Measurements from ENCODE around the gene ACTA2. TPM values are rescaled to one million over a fixed set of nuclear protein-coding genes. Genes with fewer than 3 reads are reported as not detected.

Gene ACTA2
- total RNA-seq, 1 donor from 2014 or later: 19.0 TPM

DNA sequence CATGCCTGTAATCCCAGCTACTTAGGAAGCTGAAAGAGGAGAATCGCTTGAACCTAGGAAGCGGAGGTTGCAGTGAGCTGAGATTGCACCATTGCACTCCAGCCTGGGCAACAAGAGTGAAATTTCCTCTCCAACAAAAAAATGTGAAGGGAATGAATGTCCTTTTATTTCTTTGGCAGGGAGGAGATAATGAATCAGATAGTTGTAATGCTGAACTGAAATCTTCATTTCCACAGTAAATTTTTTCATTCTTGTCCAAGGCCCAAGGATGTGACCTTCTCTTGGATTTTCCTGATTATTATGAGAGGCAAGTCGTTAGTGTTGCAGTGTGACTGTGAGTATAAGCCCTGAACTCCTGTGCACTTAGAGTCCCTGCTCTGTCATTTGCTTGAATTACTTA is 59.0 kb downstream of the ACTA2 start:
- Mint-ChIP-seq H3K27me3 (ENCODE audit: insufficient read depth, low read depth) (no peaks in the 10 kb centered on the region), H3K27ac (no peak overlapping the region), H3K4me1 (peaks cover 4% of the 10 kb centered on the region), H3K36me3 (no peaks in the 10 kb centered on the region), H3K9me3 (no peaks in the 10 kb centered on the region), H3K4me3 (no peak overlapping the region)
- no peak overlapping the region for H2AFZ ChIP-seq (replicated peaks)
- no peaks in the 10 kb centered on the region for H3K9me3 ChIP-seq (ENCODE audit: low read depth)
- H3K79me2 ChIP-seq (ENCODE audit: low read depth): no peaks in the 10 kb centered on the region
- H3K4me1 ChIP-seq: peaks cover 4% of the 10 kb centered on the region
- TF ChIP-seq EZH2phosphoT487 (IDR thresholded peaks at IDR 0.05) (no peak), EZH2 (IDR thresholded peaks at IDR 0.05) (no peak)
- TF ChIP-seq, protein P1, sequence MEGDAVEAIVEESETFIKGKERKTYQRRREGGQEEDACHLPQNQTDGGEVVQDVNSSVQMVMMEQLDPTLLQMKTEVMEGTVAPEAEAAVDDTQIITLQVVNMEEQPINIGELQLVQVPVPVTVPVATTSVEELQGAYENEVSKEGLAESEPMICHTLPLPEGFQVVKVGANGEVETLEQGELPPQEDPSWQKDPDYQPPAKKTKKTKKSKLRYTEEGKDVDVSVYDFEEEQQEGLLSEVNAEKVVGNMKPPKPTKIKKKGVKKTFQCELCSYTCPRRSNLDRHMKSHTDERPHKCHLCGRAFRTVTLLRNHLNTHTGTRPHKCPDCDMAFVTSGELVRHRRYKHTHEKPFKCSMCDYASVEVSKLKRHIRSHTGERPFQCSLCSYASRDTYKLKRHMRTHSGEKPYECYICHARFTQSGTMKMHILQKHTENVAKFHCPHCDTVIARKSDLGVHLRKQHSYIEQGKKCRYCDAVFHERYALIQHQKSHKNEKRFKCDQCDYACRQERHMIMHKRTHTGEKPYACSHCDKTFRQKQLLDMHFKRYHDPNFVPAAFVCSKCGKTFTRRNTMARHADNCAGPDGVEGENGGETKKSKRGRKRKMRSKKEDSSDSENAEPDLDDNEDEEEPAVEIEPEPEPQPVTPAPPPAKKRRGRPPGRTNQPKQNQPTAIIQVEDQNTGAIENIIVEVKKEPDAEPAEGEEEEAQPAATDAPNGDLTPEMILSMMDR (IDR thresholded peaks at IDR 0.05): no peak
- DNase-seq (ENCODE audit: low spot score): no peak
- no peaks in the 10 kb centered on the region for H3K27me3 ChIP-seq
- no peak overlapping the region for H3K4me3 ChIP-seq
- no peaks in the 10 kb centered on the region for H3K36me3 ChIP-seq
- H3K27ac ChIP-seq: no peak overlapping the region
- H3K9ac ChIP-seq: no peak overlapping the region
- H4K20me1 ChIP-seq (ENCODE audit: low read depth): no peaks in the 10 kb centered on the region
- H3K4me2 ChIP-seq: no peak overlapping the region
- no peaks in the 10 kb centered on the region for H3F3A ChIP-seq (ENCODE audit: low read depth)

DNA sequence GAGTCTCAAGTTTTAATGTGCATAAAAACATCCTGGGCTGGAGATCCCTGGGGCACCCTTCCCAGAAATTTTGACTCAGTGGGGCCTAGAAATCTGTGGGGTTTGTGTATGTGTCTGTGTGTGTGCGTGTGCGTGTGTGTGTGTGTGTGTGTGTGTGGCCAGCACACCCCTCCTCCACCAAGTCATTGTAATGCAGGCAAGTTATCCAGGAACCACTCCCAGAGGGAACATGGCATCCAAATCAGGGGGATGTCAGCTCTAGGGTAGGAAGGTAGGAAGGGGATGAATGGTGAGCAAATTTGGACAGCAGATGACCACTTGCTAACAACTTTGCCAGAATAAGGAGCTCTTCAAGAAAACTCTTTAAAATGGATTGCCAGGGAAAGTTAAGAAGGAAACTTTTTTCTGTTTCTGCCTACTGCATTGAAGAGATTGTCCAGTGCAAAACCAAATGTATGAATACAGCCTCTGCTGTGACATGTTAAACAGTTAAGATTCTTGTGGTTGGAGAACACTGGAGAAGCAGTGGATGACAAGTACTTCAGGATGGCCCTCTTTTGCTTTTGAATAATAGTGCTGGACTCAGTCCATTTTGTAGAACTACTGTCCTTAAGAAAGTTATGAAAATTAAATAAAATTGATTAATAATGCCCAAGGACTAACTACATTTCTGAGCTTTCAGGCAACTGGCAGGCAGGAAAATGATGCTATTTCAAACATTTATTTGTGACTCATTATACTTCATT is 60.2 kb downstream of the ACTA2 start:
- TF ChIP-seq EZH2 (IDR thresholded peaks at IDR 0.05) (no peak), EZH2phosphoT487 (IDR thresholded peaks at IDR 0.05) (no peak)
- TF ChIP-seq, protein P1 (IDR thresholded peaks at IDR 0.05): no peak

DNA sequence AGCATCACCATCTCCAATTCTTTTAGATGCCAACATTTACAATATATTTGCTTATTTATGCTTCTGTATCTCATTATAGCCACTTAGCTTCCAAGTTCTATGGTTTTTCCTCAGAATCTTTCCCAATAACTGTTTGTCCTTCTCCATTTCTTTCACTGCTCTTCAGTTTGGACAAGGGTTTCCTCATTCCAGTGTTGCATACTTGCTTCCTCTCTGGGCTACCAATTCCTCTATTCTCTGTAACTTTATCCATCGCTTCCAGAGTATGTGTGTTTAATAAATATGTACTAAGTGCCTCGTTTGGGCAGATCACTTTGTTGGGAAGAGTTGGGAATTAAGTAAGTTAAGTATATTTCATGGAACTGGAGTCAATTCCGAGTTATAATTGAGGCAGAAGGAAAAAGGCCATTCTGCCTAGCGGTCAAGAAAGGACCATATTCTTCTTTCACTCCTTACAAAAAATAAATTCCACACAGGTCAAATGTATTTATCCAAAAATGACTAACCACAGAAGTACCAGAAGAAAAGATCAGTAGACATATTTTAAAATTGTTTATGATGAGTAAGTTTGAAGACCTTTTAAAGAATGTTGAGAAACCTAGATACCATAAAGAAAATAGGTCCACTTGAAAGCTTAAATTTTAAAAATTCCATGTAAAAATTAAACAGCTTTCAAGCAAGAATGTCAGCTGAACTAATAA is 61.7 kb downstream of the ACTA2 start:
- Histone ChIP-seq H3K4me1 (no peaks in the 10 kb centered on the region), H3K36me3 (no peaks in the 10 kb centered on the region), H2AFZ (replicated peaks) (no peak overlapping the region), H3K4me2 (no peak overlapping the region), H3K4me3 (no peak overlapping the region), H3K9me3 (ENCODE audit: low read depth) (no peaks in the 10 kb centered on the region), H3K79me2 (ENCODE audit: low read depth) (no peaks in the 10 kb centered on the region), H3K27me3 (no peaks in the 10 kb centered on the region), H3K27ac (no peak overlapping the region), H3F3A (ENCODE audit: low read depth) (no peaks in the 10 kb centered on the region), H3K9ac (no peak overlapping the region), H4K20me1 (ENCODE audit: low read depth) (no peaks in the 10 kb centered on the region)
- no peak overlapping the region for H3K27ac Mint-ChIP-seq
- no peak overlapping the region for H3K4me3 Mint-ChIP-seq
- H3K4me1 Mint-ChIP-seq: no peaks in the 10 kb centered on the region
- H3K27me3 Mint-ChIP-seq (ENCODE audit: insufficient read depth, low read depth): no peaks in the 10 kb centered on the region
- TF ChIP-seq EZH2 (IDR thresholded peaks at IDR 0.05): no peak
- no peak for TF ChIP-seq EZH2phosphoT487 (IDR thresholded peaks at IDR 0.05)
- TF ChIP-seq, protein P1 (IDR thresholded peaks at IDR 0.05): no peak
- no peaks in the 10 kb centered on the region for H3K9me3 Mint-ChIP-seq
- no peaks in the 10 kb centered on the region for H3K36me3 Mint-ChIP-seq
- no peak for DNase-seq (ENCODE audit: low spot score)

More for the DNA sequence above, 60.2 kb downstream of the ACTA2 start:
- no peaks in the 10 kb centered on the region for H4K20me1 ChIP-seq (ENCODE audit: low read depth)
- H3K9me3 Mint-ChIP-seq: no peaks in the 10 kb centered on the region
- no peak for DNase-seq (ENCODE audit: low spot score)
- H3K36me3 Mint-ChIP-seq: no peaks in the 10 kb centered on the region
- no peaks in the 10 kb centered on the region for H3K36me3 ChIP-seq
- no peak overlapping the region for H3K4me3 Mint-ChIP-seq
- H3K4me1 ChIP-seq: peaks cover 4% of the 10 kb centered on the region
- H3K27ac Mint-ChIP-seq: no peak overlapping the region
- H3K4me3 ChIP-seq: no peak overlapping the region
- no peak overlapping the region for H3K4me2 ChIP-seq
- H3K27me3 ChIP-seq: no peaks in the 10 kb centered on the region
- H3K4me1 Mint-ChIP-seq: peaks cover 4% of the 10 kb centered on the region
- no peak overlapping the region for H3K9ac ChIP-seq
- no peaks in the 10 kb centered on the region for H3K27me3 Mint-ChIP-seq (ENCODE audit: insufficient read depth, low read depth)
- H3K9me3 ChIP-seq (ENCODE audit: low read depth): no peaks in the 10 kb centered on the region
- no peaks in the 10 kb centered on the region for H3K79me2 ChIP-seq (ENCODE audit: low read depth)
- no peak overlapping the region for H3K27ac ChIP-seq
- H3F3A ChIP-seq (ENCODE audit: low read depth): no peaks in the 10 kb centered on the region
- H2AFZ ChIP-seq (replicated peaks): peak overlapping the region; percentile 16
